D341Med (cell line): Measurements from ENCODE around the gene RAD52.

Experiments
- DNase-seq: peaks from one replicate; pipeline ENCODE4 v3.0.0; 2012; ENCODE audit warnings: low spot score

Gene RAD52

GRCh38 chr12:868722-869121 is 80.8 kb downstream of the RAD52 start:
- peak; percentile 49 for DNase-seq

GRCh38 chr12:867905-868304 is 81.6 kb downstream of the RAD52 start:
- no peak for DNase-seq

DNA sequence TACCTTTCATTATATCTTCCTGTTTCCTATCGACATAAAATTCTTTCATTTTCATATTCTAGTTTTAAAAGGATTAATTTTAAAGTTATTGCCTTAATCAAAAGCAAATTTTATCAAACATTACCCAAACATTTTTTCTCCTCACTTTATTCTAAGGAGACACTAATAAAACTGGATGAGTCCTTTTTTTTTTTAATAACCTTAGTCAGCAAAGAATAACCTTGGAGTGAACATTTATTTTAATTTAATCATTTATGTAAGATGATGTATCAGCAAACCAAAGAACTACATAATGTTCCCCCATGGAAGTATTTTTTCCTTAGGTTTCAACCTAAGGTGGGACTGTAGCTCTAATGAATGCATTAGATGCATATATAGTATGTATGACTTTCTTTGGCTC is 83.9 kb downstream of the RAD52 start:
- DNase-seq, result no peak

DNA sequence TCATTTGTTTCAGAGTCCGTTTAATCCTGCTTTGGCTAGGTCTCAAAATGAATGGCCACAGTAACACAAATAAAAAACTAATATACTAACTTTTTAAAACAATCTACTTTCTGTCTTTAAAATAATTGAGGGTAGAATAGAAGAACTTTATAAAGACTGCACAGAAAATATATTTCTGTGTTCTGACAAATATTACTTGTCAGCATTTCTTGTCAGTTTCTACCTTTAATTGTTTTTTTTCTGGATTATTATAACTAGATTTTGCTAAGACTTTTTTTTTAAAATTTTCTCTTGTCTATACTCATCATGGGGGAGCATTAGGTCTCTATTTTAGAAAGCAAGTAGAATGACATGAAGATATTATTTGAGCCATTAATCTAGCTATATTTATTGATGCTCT is 86.2 kb downstream of the RAD52 start:
- DNase-seq, result no peak

DNA sequence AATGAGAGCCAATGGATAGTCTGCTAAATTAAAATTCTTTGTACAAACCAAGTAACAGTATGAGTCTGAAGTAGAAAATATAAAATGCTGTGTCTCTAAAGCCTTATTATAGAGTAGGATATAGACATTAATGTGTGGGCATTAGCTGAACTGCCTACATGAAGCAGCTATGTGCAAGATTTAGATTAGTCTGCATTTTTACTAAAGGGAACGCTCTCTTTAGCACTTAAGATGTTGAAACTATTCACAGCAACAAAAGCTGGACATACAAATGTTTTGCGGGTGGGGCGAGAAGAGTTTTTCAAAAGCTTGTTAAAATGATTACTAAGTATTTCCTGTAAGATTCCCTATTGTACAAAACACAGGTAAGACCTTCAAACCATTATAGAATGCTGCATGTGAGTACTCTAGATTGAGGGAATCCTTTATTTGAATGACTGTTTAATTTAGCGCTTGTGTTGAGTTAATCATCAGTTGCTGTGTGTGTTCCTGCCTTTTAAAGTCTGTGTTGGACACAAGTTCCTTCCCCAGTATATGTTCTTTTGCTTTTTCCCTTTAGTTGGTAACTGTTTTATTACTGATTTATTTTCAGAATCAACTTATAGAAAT is 87.1 kb downstream of the RAD52 start:
- no peak for DNase-seq
